GM12873 (cell line): ENCODE data around the gene GRAMD2B.

Source experiments
- CTCF ChIP-seq: IDR thresholded peaks from 2 replicates; pipeline ENCODE4 v1.5.1; 2012; ENCODE audit warnings: low read depth, mild to moderate bottlenecking, moderate library complexity, low read length, control low read depth; ENCODE audit not compliant: insufficient read depth; ENCODE audit errors: missing control alignments

The GRAMD2B gene

GRCh38 chr5:126435714-126436113 lies 12.5 kb downstream of the GRAMD2B start:
- no peak for TF ChIP-seq CTCF

- no peak for TF ChIP-seq CTCF
Measured at GRCh38 chr5:126437721-126438120, 14.5 kb downstream of the GRAMD2B start.

DNA sequence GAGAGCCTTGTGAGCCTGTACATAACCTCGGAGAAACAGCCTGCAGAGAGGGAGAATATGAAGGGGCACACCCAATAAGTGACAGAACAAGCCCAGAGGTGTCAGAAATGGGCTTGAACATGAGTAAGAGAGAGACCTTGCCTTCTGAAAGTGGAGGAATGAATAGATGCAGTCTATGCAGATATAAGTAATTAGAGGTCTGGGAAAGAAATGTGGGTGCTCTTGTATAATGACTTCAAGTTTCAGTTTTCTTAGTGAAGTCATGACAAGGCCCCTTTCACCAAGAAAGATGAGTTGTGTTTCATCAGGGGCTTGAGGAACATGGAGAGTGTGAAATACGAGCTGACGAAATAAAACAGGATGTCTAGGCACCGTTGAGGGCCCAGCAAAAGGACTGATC lies 15.1 kb downstream of the GRAMD2B start:
- TF ChIP-seq CTCF: no peak

- no peak for TF ChIP-seq CTCF
Measured at GRCh38 chr5:126438868-126439267, 15.7 kb downstream of the GRAMD2B start.

- no peak for TF ChIP-seq CTCF
Measured at GRCh38 chr5:126441230-126441629, 18.0 kb downstream of the GRAMD2B start.

DNA sequence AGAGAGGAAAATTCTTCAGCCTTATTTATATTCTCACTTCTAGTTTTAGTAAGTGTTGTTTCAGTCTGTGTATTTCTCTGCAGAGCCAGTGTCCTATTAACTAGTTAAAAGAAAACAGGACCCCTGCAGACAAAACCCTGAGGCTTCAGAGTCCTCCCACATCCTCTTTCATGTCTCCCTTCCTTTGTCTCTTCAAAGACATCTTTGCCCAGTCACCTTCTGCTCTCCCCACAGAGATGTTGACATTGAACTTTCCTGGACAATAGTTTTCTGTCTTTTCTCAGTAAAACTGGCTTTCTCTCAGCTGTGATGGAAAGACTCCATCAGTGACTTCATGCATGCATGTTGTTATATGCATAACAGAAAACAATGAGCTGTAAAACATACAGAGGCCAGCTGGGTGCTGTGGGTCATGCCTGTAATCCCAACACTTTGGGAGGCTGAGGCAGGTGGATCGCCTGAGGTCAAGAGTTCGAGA lies 20.2 kb downstream of the GRAMD2B start:
- TF ChIP-seq CTCF: no peak

DNA sequence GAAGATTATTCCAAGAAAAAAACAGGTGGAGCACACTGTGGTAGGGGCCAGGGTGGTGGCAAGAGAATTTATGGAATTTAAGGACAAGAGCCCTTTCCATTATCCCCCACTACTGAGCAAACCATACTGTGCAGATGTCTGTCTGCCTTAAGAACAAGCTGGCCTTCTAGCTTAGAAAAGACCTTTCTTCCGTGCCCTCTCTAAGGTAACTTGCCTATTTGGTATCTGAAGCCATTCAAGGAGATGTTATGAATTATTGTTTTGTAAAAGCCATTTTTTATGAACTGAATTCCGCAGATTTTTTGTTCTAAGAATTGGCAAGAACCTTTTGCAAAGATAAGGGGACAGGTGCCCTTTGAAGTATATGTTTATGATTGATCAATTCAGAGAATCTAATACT lies 20.9 kb downstream of the GRAMD2B start:
- TF ChIP-seq CTCF: no peak
